ENCODE results near the gene TXNRD1. TPM values are rescaled to one million over a fixed set of nuclear protein-coding genes. Genes with fewer than 3 reads are reported as not detected.

Gene TXNRD1
- total RNA-seq, 1 donor from 2014 or later = 74.7 TPM

DNA sequence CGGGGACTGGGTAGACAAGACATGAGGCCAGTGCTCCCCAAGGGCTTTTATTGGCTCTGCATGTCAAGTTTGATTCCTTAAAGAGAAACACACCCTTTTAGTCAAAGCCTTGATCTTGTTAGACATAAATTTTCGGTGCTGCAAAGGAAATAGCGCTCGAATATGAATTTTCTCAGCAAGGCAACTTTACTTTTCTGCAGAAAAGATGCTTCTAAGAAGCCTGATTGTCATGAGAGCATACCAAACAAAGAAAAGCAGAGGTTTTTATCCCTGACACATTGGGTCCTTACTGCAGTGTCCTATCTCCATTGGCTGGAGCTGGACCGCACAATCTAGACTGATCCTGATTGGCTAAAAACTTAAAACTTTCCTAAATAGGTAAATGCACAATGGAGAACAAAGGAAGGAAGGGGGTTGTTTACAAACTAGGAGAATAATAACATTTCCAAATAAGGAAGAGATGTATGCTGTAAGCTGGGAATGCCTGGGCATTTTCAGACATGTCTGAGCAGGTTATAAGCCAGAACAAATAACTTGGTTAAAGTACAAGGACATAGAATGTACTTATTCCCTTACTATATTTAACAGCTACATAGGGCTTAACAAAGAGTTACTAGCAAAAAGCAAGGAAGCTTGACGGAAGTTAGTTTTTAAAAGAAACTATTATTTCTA lies 17.2 kb downstream of the TXNRD1 start:
- no peak for DNase-seq (ENCODE audit: low spot score in 2 of 2, unreplicated experiment in 2 of 2)
- H3K27ac Mint-ChIP-seq = no peak overlapping the region
- peaks cover 2% of the 10 kb centered on the region for H3K4me1 Mint-ChIP-seq
- H3K4me3 Mint-ChIP-seq = no peak overlapping the region
- H3K27me3 Mint-ChIP-seq (ENCODE audit: low read depth) = no peaks in the 10 kb centered on the region
- TF ChIP-seq, protein P1, sequence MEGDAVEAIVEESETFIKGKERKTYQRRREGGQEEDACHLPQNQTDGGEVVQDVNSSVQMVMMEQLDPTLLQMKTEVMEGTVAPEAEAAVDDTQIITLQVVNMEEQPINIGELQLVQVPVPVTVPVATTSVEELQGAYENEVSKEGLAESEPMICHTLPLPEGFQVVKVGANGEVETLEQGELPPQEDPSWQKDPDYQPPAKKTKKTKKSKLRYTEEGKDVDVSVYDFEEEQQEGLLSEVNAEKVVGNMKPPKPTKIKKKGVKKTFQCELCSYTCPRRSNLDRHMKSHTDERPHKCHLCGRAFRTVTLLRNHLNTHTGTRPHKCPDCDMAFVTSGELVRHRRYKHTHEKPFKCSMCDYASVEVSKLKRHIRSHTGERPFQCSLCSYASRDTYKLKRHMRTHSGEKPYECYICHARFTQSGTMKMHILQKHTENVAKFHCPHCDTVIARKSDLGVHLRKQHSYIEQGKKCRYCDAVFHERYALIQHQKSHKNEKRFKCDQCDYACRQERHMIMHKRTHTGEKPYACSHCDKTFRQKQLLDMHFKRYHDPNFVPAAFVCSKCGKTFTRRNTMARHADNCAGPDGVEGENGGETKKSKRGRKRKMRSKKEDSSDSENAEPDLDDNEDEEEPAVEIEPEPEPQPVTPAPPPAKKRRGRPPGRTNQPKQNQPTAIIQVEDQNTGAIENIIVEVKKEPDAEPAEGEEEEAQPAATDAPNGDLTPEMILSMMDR (IDR thresholded peaks at IDR 0.05; ENCODE audit: unreplicated experiment) = no peak
- peaks cover 14% of the 10 kb centered on the region for H3K36me3 Mint-ChIP-seq
- H3K9me3 Mint-ChIP-seq = peaks cover 30% of the 10 kb centered on the region

GRCh38 chr12:104234926-104235499 lies 19.4 kb downstream of the TXNRD1 start:
- H3K27me3 Mint-ChIP-seq (ENCODE audit: low read depth) = no peaks in the 10 kb centered on the region
- DNase-seq (ENCODE audit: low spot score in 2 of 2, unreplicated experiment in 2 of 2) = no peak
- TF ChIP-seq, protein P1 (IDR thresholded peaks at IDR 0.05; ENCODE audit: unreplicated experiment) = no peak
- peaks cover 14% of the 10 kb centered on the region for H3K36me3 Mint-ChIP-seq
- peaks cover 30% of the 10 kb centered on the region for H3K9me3 Mint-ChIP-seq
- H3K4me1 Mint-ChIP-seq = peaks cover 2% of the 10 kb centered on the region
- no peak overlapping the region for H3K4me3 Mint-ChIP-seq
- H3K27ac Mint-ChIP-seq = no peak overlapping the region

DNA sequence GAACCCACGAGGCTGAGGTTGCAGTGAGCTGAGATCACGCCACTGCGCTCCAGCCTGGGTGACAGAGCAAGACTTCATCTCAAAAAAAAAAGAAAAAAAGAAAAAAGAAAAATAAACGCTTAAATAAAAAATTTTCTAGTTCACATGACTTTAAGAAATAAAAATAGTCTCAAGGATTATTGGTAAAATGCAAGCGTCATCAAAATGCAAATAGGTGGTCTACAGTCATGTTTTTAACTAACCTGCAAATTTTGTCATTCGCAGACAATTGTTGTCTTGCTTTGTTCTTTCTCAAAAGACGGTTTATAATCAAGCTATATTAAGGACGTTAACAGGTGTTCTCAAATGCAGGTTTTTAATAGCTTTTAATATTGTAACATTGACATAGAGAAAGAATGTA lies 22.4 kb downstream of the TXNRD1 start:
- DNase-seq (ENCODE audit: low spot score in 2 of 2, unreplicated experiment in 2 of 2) = no peak
- no peak overlapping the region for H3K27ac Mint-ChIP-seq
- TF ChIP-seq, protein P1 (IDR thresholded peaks at IDR 0.05; ENCODE audit: unreplicated experiment) = no peak
- H3K36me3 Mint-ChIP-seq = peaks cover 10% of the 10 kb centered on the region
- peaks cover 19% of the 10 kb centered on the region for H3K9me3 Mint-ChIP-seq
- H3K4me3 Mint-ChIP-seq = no peak overlapping the region
- peaks cover 5% of the 10 kb centered on the region for H3K4me1 Mint-ChIP-seq
- H3K27me3 Mint-ChIP-seq (ENCODE audit: low read depth) = no peaks in the 10 kb centered on the region

DNA sequence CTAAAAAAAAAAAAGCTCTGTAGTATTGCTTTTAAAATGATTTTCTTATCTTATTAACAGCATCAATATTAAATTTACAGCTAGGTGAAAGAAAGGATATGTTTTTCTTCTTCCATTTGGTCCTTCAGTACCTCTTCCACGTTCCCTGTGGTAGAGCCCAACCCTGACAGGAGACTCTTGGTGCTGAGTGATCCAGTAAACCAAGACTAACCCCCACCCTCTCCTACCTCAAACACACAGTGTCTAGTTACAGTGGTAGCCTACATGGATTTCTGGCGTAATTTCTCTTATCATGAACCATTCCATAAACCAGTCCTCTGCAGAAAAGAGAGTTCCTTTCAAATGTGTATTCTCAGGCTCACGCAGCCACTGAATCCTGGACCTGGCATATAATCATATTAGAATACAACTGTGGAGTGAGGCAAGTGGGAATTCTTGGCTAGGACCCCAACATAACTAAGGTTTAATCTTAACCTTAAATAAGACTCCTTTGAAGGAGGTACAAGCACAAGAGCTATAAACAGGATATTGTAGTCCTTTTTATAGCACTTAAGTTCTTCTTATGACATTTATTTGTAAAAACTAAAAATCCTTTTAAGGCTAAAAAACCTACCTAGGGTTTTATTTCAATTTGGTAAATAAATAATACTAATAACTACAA lies 27.1 kb downstream of the TXNRD1 start:
- Mint-ChIP-seq H3K4me1 (peaks cover 7% of the 10 kb centered on the region), H3K4me3 (no peak overlapping the region), H3K9me3 (no peaks in the 10 kb centered on the region), H3K36me3 (no peaks in the 10 kb centered on the region), H3K27me3 (ENCODE audit: low read depth) (no peaks in the 10 kb centered on the region), H3K27ac (no peak overlapping the region)
- TF ChIP-seq, protein P1 (IDR thresholded peaks at IDR 0.05; ENCODE audit: unreplicated experiment) = no peak
- DNase-seq (ENCODE audit: low spot score in 2 of 2, unreplicated experiment in 2 of 2) = no peak

- TF ChIP-seq, protein P1 (IDR thresholded peaks at IDR 0.05; ENCODE audit: unreplicated experiment) = no peak
- H3K27me3 Mint-ChIP-seq (ENCODE audit: low read depth) = no peaks in the 10 kb centered on the region
- no peak for DNase-seq (ENCODE audit: low spot score in 2 of 2, unreplicated experiment in 2 of 2)
- H3K9me3 Mint-ChIP-seq = no peaks in the 10 kb centered on the region
- peaks cover 7% of the 10 kb centered on the region for H3K4me1 Mint-ChIP-seq
- no peaks in the 10 kb centered on the region for H3K36me3 Mint-ChIP-seq
- no peak overlapping the region for H3K4me3 Mint-ChIP-seq
- H3K27ac Mint-ChIP-seq = no peak overlapping the region
Measured at GRCh38 chr12:104243551-104243950, 28.0 kb downstream of the TXNRD1 start.
